HG03571 (cell line): ENCODE data around the gene CHN2.

ENCODE experiments used
- ATAC-seq: cut with Tn5 transposase; IDR thresholded peaks from one replicate; pipeline ENCODE4 v1.9.1; 2021; ENCODE audit not compliant: unreplicated experiment

Gene CHN2

GRCh38 chr7:29281782-29282541, 87.4 kb downstream of the CHN2 start:
- ATAC-seq = no peak

GRCh38 chr7:29282819-29283414, 88.3 kb downstream of the CHN2 start:
- ATAC-seq = no peak

- no peak for ATAC-seq
Observed at GRCh38 chr7:29284696-29285443, 90.3 kb downstream of the CHN2 start.

- peak; percentile 64 for ATAC-seq
Observed at GRCh38 chr7:29285444-29285793, 90.8 kb downstream of the CHN2 start.

GRCh38 chr7:29285861-29286260, 91.3 kb downstream of the CHN2 start:
- no peak for ATAC-seq

- ATAC-seq = no peak
Observed at GRCh38 chr7:29287366-29287765, 92.8 kb downstream of the CHN2 start.

GRCh38 chr7:29288181-29289091, 93.9 kb downstream of the CHN2 start:
- ATAC-seq = no peak

GRCh38 chr7:29289156-29290021, 94.8 kb downstream of the CHN2 start:
- ATAC-seq = peak; percentile 72

- no peak for ATAC-seq
Observed at GRCh38 chr7:29290829-29291228, 96.3 kb downstream of the CHN2 start.

- ATAC-seq = no peak
Observed at GRCh38 chr7:29291723-29292618, 97.4 kb downstream of the CHN2 start.

- ATAC-seq = no peak
Observed at GRCh38 chr7:29292886-29293658, 98.5 kb downstream of the CHN2 start.

GRCh38 chr7:29296421-29296820, 101.8 kb downstream of the CHN2 start:
- no peak for ATAC-seq

- ATAC-seq = no peak
Observed at GRCh38 chr7:29297194-29297890, 102.8 kb downstream of the CHN2 start.

- no peak for ATAC-seq
Observed at GRCh38 chr7:29299086-29299485, 104.5 kb downstream of the CHN2 start.

GRCh38 chr7:29300026-29300480, 105.5 kb downstream of the CHN2 start:
- ATAC-seq = no peak

- ATAC-seq = no peak
Observed at GRCh38 chr7:29300649-29301048, 106.1 kb downstream of the CHN2 start.

- no peak for ATAC-seq
Observed at GRCh38 chr7:29302666-29303395, 108.3 kb downstream of the CHN2 start.
